ENCODE results near the gene ATP8B4. TPM values are rescaled to one million over a fixed set of nuclear protein-coding genes. Genes with fewer than 3 reads are reported as not detected.

ATP8B4 gene
- total and polyA plus RNA-seq, 2 experiments from 2014 or later, result 0.89 to 1.5 TPM

GRCh38 chr15:49810720-49811119 is 308.3 kb downstream of the ATP8B4 start:
- Histone ChIP-seq H3K79me2 (ENCODE audit: insufficient read depth) (no peaks in the 10 kb centered on the region), H3K9ac (no peak overlapping the region), H3K9me2 (ENCODE audit: insufficient read depth) (no peaks in the 10 kb centered on the region), H4K20me1 (ENCODE audit: insufficient read depth) (no peaks in the 10 kb centered on the region), H3K36me3 (ENCODE audit: low read depth) (no peaks in the 10 kb centered on the region), H3K4me3 (no peak overlapping the region), H3K27me3 (replicated peaks; ENCODE audit: insufficient read depth) (no peaks in the 10 kb centered on the region), H3F3A (ENCODE audit: insufficient read depth) (peaks cover 13% of the 10 kb centered on the region), H3K4me2 (ENCODE audit: unreplicated experiment) (no peak overlapping the region), H3K9me3 (ENCODE audit: low read depth) (no peaks in the 10 kb centered on the region), H3K4me1 (ENCODE audit: insufficient read depth) (peaks cover 18% of the 10 kb centered on the region), H2AFZ (0 out of 2 replicates have a peak overlapping the region, but pooled peaks have one; percentile 10), H3K27ac (no peak overlapping the region)
- in situ Hi-C loops (cut with MboI), result no loop called here
- TF ChIP-seq EZH2 (IDR thresholded peaks at IDR 0.05; ENCODE audit: insufficient read depth, poor library complexity, severe bottlenecking), result no peak
- TF ChIP-seq EZH2phosphoT487 (IDR thresholded peaks at IDR 0.05; ENCODE audit: insufficient read depth, low read depth), result no peak
- DNase-seq, result no peak

DNA sequence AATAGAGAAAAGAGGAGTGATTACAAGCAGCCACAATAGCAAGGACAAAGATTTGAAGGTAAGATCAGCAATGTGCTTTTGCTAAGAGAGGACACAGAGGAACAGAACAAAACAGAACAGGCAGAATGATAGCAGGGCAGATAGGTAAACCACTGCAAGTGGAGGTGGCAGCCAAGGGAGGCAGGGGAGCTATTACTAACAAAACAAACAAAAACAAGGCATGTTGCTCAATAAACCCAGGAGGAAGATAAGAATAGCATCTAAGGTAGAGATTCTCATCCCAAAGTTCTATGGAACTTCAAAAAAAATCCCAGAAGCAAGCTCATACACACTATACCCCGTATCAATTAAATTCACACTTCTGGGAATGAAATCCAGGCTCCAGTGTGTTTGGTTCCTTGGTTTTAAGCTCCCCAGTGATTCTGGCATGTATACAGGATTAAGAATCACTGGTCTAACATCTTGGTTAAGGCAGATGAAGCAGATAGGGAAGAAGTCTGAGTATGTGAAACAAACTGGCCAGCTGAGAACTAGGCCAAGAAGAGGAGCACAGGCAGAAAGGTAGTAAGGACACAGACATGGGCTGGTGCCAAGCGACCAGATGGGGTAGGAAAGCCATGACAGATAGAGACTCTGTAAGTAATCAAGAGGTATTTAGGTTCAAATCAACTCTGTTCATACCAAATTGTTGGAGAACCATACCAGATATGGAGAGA is 309.0 kb downstream of the ATP8B4 start:
- H3K4me1 ChIP-seq (ENCODE audit: insufficient read depth), result peaks cover 11% of the 10 kb centered on the region
- WGBS, 2 experiments (ENCODE audit: low coverage in 1 of 2, low lambda C conversion rate in 2 of 2, missing lambda C conversion rate in 2 of 2), result 79 to 85% methylated on average over 2 of the region's 2 CpGs
- H3K27ac ChIP-seq, result no peak overlapping the region
- no peaks in the 10 kb centered on the region for H3K9me3 ChIP-seq (ENCODE audit: low read depth)
- no peak overlapping the region for H3K4me3 ChIP-seq
- H3K9ac ChIP-seq, result no peak overlapping the region
- no peaks in the 10 kb centered on the region for H3K27me3 ChIP-seq (replicated peaks; ENCODE audit: insufficient read depth)
- no peaks in the 10 kb centered on the region for H3K9me2 ChIP-seq (ENCODE audit: insufficient read depth)
- no peaks in the 10 kb centered on the region for H3K36me3 ChIP-seq (ENCODE audit: low read depth)
- peaks cover 6% of the 10 kb centered on the region for H3F3A ChIP-seq (ENCODE audit: insufficient read depth)
- no peak for TF ChIP-seq EZH2phosphoT487 (IDR thresholded peaks at IDR 0.05; ENCODE audit: insufficient read depth, low read depth)
- no peak for TF ChIP-seq EZH2 (IDR thresholded peaks at IDR 0.05; ENCODE audit: insufficient read depth, poor library complexity, severe bottlenecking)
- H4K20me1 ChIP-seq (ENCODE audit: insufficient read depth), result no peaks in the 10 kb centered on the region
- no peak for DNase-seq
- in situ Hi-C loops (cut with MboI), result no loop called here
- no peaks in the 10 kb centered on the region for H3K79me2 ChIP-seq (ENCODE audit: insufficient read depth)
- H3K4me2 ChIP-seq (ENCODE audit: unreplicated experiment), result no peak overlapping the region
- H2AFZ ChIP-seq, result peak overlapping the region; percentile 10

GRCh38 chr15:49808341-49808740 is 310.7 kb downstream of the ATP8B4 start:
- Histone ChIP-seq H3K27ac (no peak overlapping the region), H3K79me2 (ENCODE audit: insufficient read depth) (no peaks in the 10 kb centered on the region), H3K9me2 (ENCODE audit: insufficient read depth) (no peaks in the 10 kb centered on the region), H3K9me3 (ENCODE audit: low read depth) (no peaks in the 10 kb centered on the region), H3F3A (ENCODE audit: insufficient read depth) (no peaks in the 10 kb centered on the region), H3K36me3 (ENCODE audit: low read depth) (no peaks in the 10 kb centered on the region), H3K9ac (no peak overlapping the region), H3K4me1 (ENCODE audit: insufficient read depth) (0 out of 2 replicates have a peak, but pooled peaks cover 6% of the 10 kb centered on the region), H3K27me3 (replicated peaks; ENCODE audit: insufficient read depth) (no peaks in the 10 kb centered on the region), H3K4me2 (ENCODE audit: unreplicated experiment) (no peak overlapping the region), H3K4me3 (no peak overlapping the region), H4K20me1 (ENCODE audit: insufficient read depth) (no peaks in the 10 kb centered on the region), H2AFZ (no peak overlapping the region)
- 43 to 44% methylated on average over 1 of the region's 1 CpG for WGBS, 2 experiments (ENCODE audit: low coverage in 1 of 2, low lambda C conversion rate in 2 of 2, missing lambda C conversion rate in 2 of 2)
- no peak for DNase-seq
- in situ Hi-C loops (cut with MboI), result no loop called here
- TF ChIP-seq EZH2phosphoT487 (IDR thresholded peaks at IDR 0.05; ENCODE audit: insufficient read depth, low read depth), result no peak
- TF ChIP-seq EZH2 (IDR thresholded peaks at IDR 0.05; ENCODE audit: insufficient read depth, poor library complexity, severe bottlenecking), result no peak

Small RNA genes within 50 kb of the gene (small RNA-seq; reads per million reads assigned to genes)
- gene RNA5SP394 (ENCODE audit: low read depth, low replicate concordance), result not detected

Other genes with a start within 250 kb of the ATP8B4 start
- not detected in 2 replicates for gene SLC27A2, start 63.0 kb upstream of the ATP8B4 start, total RNA-seq (2014; rRNA removed; shearing (Covaris generic))
- gene SLC27A2, start 63.0 kb upstream of the ATP8B4 start, polyA plus RNA-seq (2016; fragmentation: Nextera tagmentation; extraction: Ambion mirVana), result not detected in 2 replicates
- gene HDC, start 146.5 kb upstream of the ATP8B4 start, total RNA-seq (2014; rRNA removed; shearing (Covaris generic)), result not detected in 2 replicates
- gene HDC, start 146.5 kb upstream of the ATP8B4 start, polyA plus RNA-seq (2016; fragmentation: Nextera tagmentation; extraction: Ambion mirVana), result not detected in 2 replicates
- gene GABPB1, start 236.0 kb upstream of the ATP8B4 start, total RNA-seq (2014; rRNA removed; shearing (Covaris generic)), result 24.8 and 32.6 TPM in 2 replicates
- 22.8 and 25.7 TPM in 2 replicates for gene GABPB1, start 236.0 kb upstream of the ATP8B4 start, polyA plus RNA-seq (2016; fragmentation: Nextera tagmentation; extraction: Ambion mirVana)

Data from GM23248 (cell line).